CD4-positive, alpha-beta T cell (primary cell): ENCODE measurements around the gene CPAMD8. TPM values are rescaled to one million over a fixed set of nuclear protein-coding genes. Genes with fewer than 3 reads are reported as not detected.
A peak's percentile ranks its signal among the peaks of the same experiment; 100 is the strongest.

ENCODE experiments used
- ATAC-seq: fragments of 200-7000 bp; cut with Tn5 transposase; one replicate; pipeline ENCODE4 v1.10.0; 2022; ENCODE audit warnings: mild to moderate bottlenecking; ENCODE audit not compliant: poor library complexity
- CTCF ChIA-PET: fragments of 350-600 bp; sonication (Branson Sonifier 250); formaldehyde crosslinking; loops from one replicate; lab custom pipeline; 2021; ENCODE audit warnings: antibody characterized with exemption, inconsistent platforms; lab: Charles Lee
- POLR2A ChIA-PET: fragments of 350-600 bp; sonication (Branson Sonifier 250); formaldehyde crosslinking; loops from one replicate; lab custom pipeline; 2021; ENCODE audit warnings: antibody characterized with exemption, inconsistent platforms; lab: Charles Lee
- DNase-seq, 14 experiments: peaks; one replicate each; pipeline ENCODE4 v3.0.0-alpha.2; 2013 to 2020; ENCODE audit warnings: mixed read lengths in 2 of 14
- H3K27ac ChIP-seq, 2 donors: one replicate each; pipeline versions ENCODE4 v1.5.1 to v1.7.0; 2013; ENCODE audit warnings: low read length in 2 of 2, low read depth in 1 of 2, mild to moderate bottlenecking in 1 of 2
- H3K27me3 ChIP-seq, 2 experiments: 1 replicate in 1 of 2; 2 replicates in 1 of 2; pipeline versions ENCODE4 v1.6.1 to v1.7.0; 2013; ENCODE audit warnings: low read length in 2 of 2, control low read depth in 1 of 2, mild to moderate bottlenecking in 1 of 2, moderate library complexity in 1 of 2; ENCODE audit not compliant: insufficient read depth in 2 of 2, control insufficient read depth in 1 of 2
- H3K36me3 ChIP-seq: one replicate; pipeline ENCODE4 v1.6.1; 2013; ENCODE audit warnings: low read length, control low read depth; ENCODE audit not compliant: insufficient read depth
- H3K4me1 ChIP-seq: one replicate; pipeline ENCODE4 v1.6.1; 2013; ENCODE audit warnings: low read length, control low read depth; ENCODE audit not compliant: insufficient read depth
- H3K4me3 ChIP-seq: one replicate; pipeline ENCODE4 v1.5.1; 2013; ENCODE audit warnings: mild to moderate bottlenecking, low read length, moderate library complexity
- H3K9me3 ChIP-seq, 2 experiments: 1 replicate in 1 of 2; 2 replicates in 1 of 2; pipeline versions ENCODE4 v1.6.1 to v1.7.0; 2013; ENCODE audit warnings: low read length in 2 of 2, mild to moderate bottlenecking in 2 of 2, control low read depth in 1 of 2, moderate library complexity in 1 of 2; ENCODE audit not compliant: control insufficient read depth in 1 of 2, insufficient read depth in 1 of 2
- H3K27ac Mint-ChIP-seq: one replicate; pipeline ENCODE4 v1.8.0; 2020; ENCODE audit warnings: mixed read lengths
- H3K27me3 Mint-ChIP-seq: one replicate; pipeline ENCODE4 v1.8.0; 2021; ENCODE audit warnings: mixed read lengths
- H3K36me3 Mint-ChIP-seq: one replicate; pipeline ENCODE4 v1.8.0; 2021; ENCODE audit warnings: low read depth, mixed read lengths
- H3K4me1 Mint-ChIP-seq: one replicate; pipeline ENCODE4 v1.8.0; 2021; ENCODE audit warnings: low read depth, mixed read lengths
- H3K4me3 Mint-ChIP-seq: one replicate; pipeline ENCODE4 v1.8.0; 2020; ENCODE audit warnings: mild to moderate bottlenecking, mixed read lengths
- H3K9me3 Mint-ChIP-seq: one replicate; pipeline ENCODE4 v1.8.0; 2020; ENCODE audit warnings: mixed read lengths
- CTCF ChIP-seq: fragments of 200-600 bp; IDR thresholded peaks from one replicate; pipeline ENCODE4 v1.8.0; 2022; ENCODE audit warnings: antibody characterized with exemption, mild to moderate bottlenecking
- intact Hi-C, 2 experiments: fragments of 100-400 bp; cut with DNase I in 1 of 2; cut with micrococcal nuclease in 1 of 2; formaldehyde crosslinking; loops; one replicate each; pipeline versions ENCODE4 v1.15.1 to v1.9.0; 2023 to 2025; cut with DNase I, micrococcal nuclease
- total RNA-seq, 174 experiments: library from RNA in 2 of 174; stranded (reverse) in 2 of 174; gene quantifications; one replicate each; pipeline ENCODE4 v1.2.3 and lab custom pipeline; 2021 to 2026

Gene CPAMD8
- total RNA-seq, 2 experiments from 2014 or later = 0.05 to 0.34 TPM

- POLR2A ChIA-PET = interaction anchor here (0.7 kb wide), 1 partner anchor 1017 kb away, joined by 3 read pairs; no protein-coding TSS in a partner anchor
- Histone ChIP-seq H3K9me3 (peaks cover 16 to 26% of the 10 kb centered on the region in 2 experiments), H3K27ac (no peak overlapping the region), H3K4me1 (peaks cover 9% of the 10 kb centered on the region), H3K36me3 (no peaks in the 10 kb centered on the region), H3K27me3 (peaks cover 14 to 16% of the 10 kb centered on the region in 2 experiments), H3K4me3 (no peak overlapping the region)
- H3K27me3 Mint-ChIP-seq = peaks cover 32% of the 10 kb centered on the region
- peaks cover 5% of the 10 kb centered on the region for H3K4me1 Mint-ChIP-seq
- H3K4me3 Mint-ChIP-seq = no peak overlapping the region
- peaks cover 7% of the 10 kb centered on the region for H3K9me3 Mint-ChIP-seq
- intact Hi-C loops = no loop called here
- no peak for ATAC-seq
- peaks cover 6% of the 10 kb centered on the region for H3K36me3 Mint-ChIP-seq
- TF ChIP-seq CTCF = no peak
- CTCF ChIA-PET = no interaction called here
- no peak overlapping the region for H3K27ac Mint-ChIP-seq
- DNase-seq = peak in 2 of 14 experiments; percentile 58 to 66
Observed at GRCh38 chr19:17021793-17022590, 4.6 kb downstream of the CPAMD8 start.

- intact Hi-C loops = no loop called here
- Histone ChIP-seq H3K27me3 (peaks cover 13 to 15% of the 10 kb centered on the region in 2 experiments), H3K36me3 (no peaks in the 10 kb centered on the region), H3K27ac (no peak overlapping the region), H3K4me3 (no peak overlapping the region), H3K9me3 (peaks cover 16 to 26% of the 10 kb centered on the region in 2 experiments), H3K4me1 (peaks cover 8% of the 10 kb centered on the region)
- ChIA-PET CTCF (no interaction called here), POLR2A (interaction anchor here (0.7 kb wide), 1 partner anchor 1018 kb away, joined by 3 read pairs; no protein-coding TSS in a partner anchor)
- no peak for DNase-seq
- Mint-ChIP-seq H3K9me3 (peaks cover 7% of the 10 kb centered on the region), H3K4me1 (peaks cover 5% of the 10 kb centered on the region), H3K27me3 (peaks cover 32% of the 10 kb centered on the region), H3K4me3 (no peak overlapping the region), H3K27ac (no peak overlapping the region), H3K36me3 (peaks cover 6% of the 10 kb centered on the region)
- ATAC-seq = no peak
- TF ChIP-seq CTCF = no peak
Observed at GRCh38 chr19:17021328-17021727, 5.3 kb downstream of the CPAMD8 start.

- Mint-ChIP-seq H3K4me1 (peaks cover 1% of the 10 kb centered on the region), H3K27ac (no peak overlapping the region), H3K9me3 (peaks cover 7% of the 10 kb centered on the region), H3K4me3 (no peak overlapping the region), H3K27me3 (peaks cover 27% of the 10 kb centered on the region), H3K36me3 (peaks cover 6% of the 10 kb centered on the region)
- DNase-seq (no peak), ATAC-seq (no peak)
- Histone ChIP-seq H3K4me3 (no peak overlapping the region), H3K27me3 (peaks cover 8 to 10% of the 10 kb centered on the region in 2 experiments), H3K4me1 (peaks cover 3% of the 10 kb centered on the region), H3K36me3 (no peaks in the 10 kb centered on the region), H3K27ac (no peak overlapping the region), H3K9me3 (peaks cover 16 to 26% of the 10 kb centered on the region in 2 experiments)
- intact Hi-C loops = no loop called here
- CTCF ChIA-PET = no interaction called here
- POLR2A ChIA-PET = no interaction called here
- no peak for TF ChIP-seq CTCF
Observed at GRCh38 chr19:17020823-17021222, 5.8 kb downstream of the CPAMD8 start.
